Measurements from ENCODE around the gene MTA1.

Gene MTA1

GRCh38 chr14:105501504-105502291, 82.1 kb downstream of the MTA1 start:
- no peak for DNase-seq

- peak; percentile 26 for DNase-seq
Observed at GRCh38 chr14:105502446-105503295, 83.0 kb downstream of the MTA1 start.

DNA sequence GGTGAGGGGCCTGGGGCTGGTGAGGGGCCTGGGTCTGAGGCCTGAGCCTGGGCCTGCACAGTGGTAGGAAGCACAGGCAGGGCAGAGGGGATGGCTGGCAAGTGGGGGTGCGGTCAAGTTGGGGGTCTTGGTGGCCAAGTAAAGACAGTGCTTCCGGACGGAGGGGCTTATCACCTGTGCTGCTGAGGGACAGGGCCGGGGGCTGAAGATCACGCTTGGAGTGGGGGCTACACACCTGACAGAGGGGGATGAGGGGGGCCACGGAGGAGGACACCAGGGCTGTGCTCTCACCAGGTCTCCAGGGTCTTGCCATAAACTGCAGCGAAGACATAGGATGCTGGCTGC, 83.6 kb downstream of the MTA1 start:
- DNase-seq, result no peak

DNA sequence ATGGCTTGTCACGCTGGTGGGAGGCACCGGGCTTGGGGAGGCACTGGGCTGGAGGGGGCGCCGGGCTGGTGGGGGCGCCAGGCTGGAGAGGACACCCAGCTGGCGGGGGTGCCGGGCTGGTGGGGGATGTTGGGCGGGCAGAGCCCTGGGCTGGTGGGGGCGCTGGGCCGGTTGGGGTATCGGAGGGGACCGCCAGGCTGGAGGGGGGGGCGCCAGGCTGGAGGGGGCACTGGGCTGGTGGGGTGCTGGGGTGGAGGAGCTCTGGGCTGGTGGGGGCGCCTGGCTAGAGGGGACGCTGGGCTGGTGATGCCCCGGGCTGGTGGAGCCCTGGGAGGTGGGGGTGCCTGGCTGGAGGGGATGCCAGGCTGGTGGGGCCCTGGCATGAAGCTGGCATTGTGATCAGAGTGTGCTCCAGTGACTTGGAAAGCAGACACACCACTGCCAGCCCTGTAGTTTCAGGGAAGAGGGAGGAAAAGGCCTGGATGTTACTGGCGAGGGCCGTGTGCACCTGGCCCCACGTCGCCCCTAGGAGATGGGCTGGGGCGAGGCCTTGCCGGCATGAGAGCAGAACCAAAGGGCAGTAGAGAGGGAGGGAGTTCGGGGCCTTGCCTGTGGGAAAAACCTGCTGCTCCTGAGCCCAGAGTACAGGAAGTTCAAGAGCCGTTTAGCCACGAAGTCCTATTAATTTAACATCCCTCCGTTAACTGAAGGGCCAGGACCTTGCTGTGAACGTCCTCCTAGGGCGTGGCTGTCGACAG, 84.5 kb downstream of the MTA1 start:
- no peak for DNase-seq

DNA sequence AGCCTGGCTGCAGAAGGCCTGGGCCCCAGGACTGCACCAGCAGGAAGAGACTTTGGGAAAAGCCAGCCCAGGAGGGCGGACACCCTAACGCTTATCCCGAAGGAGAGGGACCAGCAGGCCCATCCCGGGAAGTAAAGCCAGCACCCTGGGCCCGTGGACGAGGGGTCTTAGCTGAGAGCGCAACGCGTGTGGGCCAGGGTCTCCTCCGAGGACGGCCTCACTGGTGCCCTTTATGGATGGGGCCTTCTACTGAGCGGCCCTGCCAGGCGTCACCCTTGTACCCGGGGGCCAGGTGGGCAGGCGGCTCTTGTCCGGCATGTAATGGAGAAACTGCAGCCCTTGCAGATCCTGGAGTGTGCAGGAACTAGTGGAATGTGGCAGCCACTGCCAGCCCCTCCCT, 85.5 kb downstream of the MTA1 start:
- DNase-seq, result peak; percentile 18

- no peak for DNase-seq
Observed at GRCh38 chr14:105507247-105507646, 87.6 kb downstream of the MTA1 start.

DNA sequence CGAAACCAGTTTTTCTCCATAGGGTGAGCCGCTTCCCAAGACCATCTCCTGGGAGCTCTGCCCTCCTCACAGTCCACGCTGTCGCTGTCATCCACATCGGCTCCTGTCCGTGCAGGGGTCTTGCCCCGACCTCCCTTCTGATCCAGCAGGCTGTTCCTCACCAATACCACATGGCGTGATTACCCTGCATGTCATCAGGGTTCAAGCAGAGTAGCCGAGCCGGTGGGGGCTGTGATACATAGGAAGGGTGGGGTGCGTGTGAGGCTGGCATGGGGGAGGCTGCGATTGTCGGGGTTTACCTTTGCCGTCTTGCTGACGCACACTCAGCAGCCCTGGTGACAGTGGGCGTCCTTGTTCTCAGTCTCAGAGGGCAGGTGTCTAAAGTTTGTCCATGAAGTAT, 88.4 kb downstream of the MTA1 start:
- no peak for DNase-seq

GRCh38 chr14:105508601-105509000, 89.0 kb downstream of the MTA1 start:
- DNase-seq, result no peak

- no peak for DNase-seq
Observed at GRCh38 chr14:105517096-105517495, 97.5 kb downstream of the MTA1 start.

- no peak for DNase-seq
Observed at GRCh38 chr14:105519946-105520698, 100.5 kb downstream of the MTA1 start.

Measured in 8988T (cell line).